SK-N-SH (cell line): ENCODE data around the gene MYO15A. TPM values are rescaled to one million over a fixed set of nuclear protein-coding genes. Genes with fewer than 3 reads are reported as not detected.

Experiments
- CTCF ChIA-PET: fragments of 300-600, 350-600 bp; formaldehyde crosslinking; extraction: SDS; loops from one replicate; lab custom pipeline; 2021; lab: Yijun Ruan, JAX
- POLR2A ChIA-PET: fragments of 350-600 bp; sonication (Branson Sonifier 250); formaldehyde crosslinking; extraction: SDS; loops from one replicate; lab custom pipeline; 2020; ENCODE audit warnings: antibody characterized with exemption, inconsistent platforms; lab: Yijun Ruan, JAX
- DNase-seq: peaks from one replicate; pipeline ENCODE4 v3.0.0; 2012
- H2AFZ ChIP-seq: fragments of 200-600 bp; sonication (generic); 2 replicates; pipeline ENCODE4 v1.8.1; 2016; ENCODE audit warnings: antibody characterized with exemption, mild to moderate bottlenecking, low read depth
- H3F3A ChIP-seq: fragments of 200-600 bp; sonication (generic); replicated peaks from 2 replicates; pipeline ENCODE3; 2016; ENCODE audit warnings: antibody characterized with exemption, mild to moderate bottlenecking; ENCODE audit not compliant: insufficient read depth
- H3K27ac ChIP-seq, 2 experiments: fragments of 200-500 bp in 1 of 2; fragments of 200-600 bp in 1 of 2; sonication (Bioruptor generic) in 1 of 2; sonication (generic), shearing (Covaris generic) in 1 of 2; 2 replicates each; pipeline versions ENCODE4 v1.5.1 to v1.6.1; 2014 to 2016; ENCODE audit warnings: low read depth in 2 of 2, inconsistent platforms in 1 of 2, low read length in 1 of 2, mild to moderate bottlenecking in 1 of 2, mixed read lengths in 1 of 2
- H3K27me3 ChIP-seq: fragments of 200-600 bp; sonication (generic), shearing (Covaris generic); 2 replicates; pipeline ENCODE4 v1.6.1; 2016; ENCODE audit warnings: mixed run types; ENCODE audit not compliant: insufficient read depth
- H3K36me3 ChIP-seq, 2 experiments: fragments of 200-500 bp in 1 of 2; fragments of 200-600 bp in 1 of 2; sonication (Bioruptor generic) in 1 of 2; sonication (generic) in 1 of 2; replicated peaks in 1 of 2; 2 replicates each; pipeline versions ENCODE3 to v1.5.1; 2014 to 2016; ENCODE audit warnings: low read length in 1 of 2, mild to moderate bottlenecking in 1 of 2; ENCODE audit not compliant: insufficient read depth in 2 of 2, control insufficient read depth in 1 of 2
- H3K4me1 ChIP-seq, 2 experiments: fragments of 200-500 bp in 1 of 2; fragments of 200-600 bp in 1 of 2; sonication (Bioruptor generic) in 1 of 2; sonication (generic), shearing (Covaris generic) in 1 of 2; 2 replicates each; pipeline versions ENCODE4 v1.5.1 to v1.6.1; 2014 to 2016; ENCODE audit warnings: low read depth in 1 of 2, low read length in 1 of 2, mixed run types in 1 of 2; ENCODE audit not compliant: insufficient read depth in 2 of 2, control insufficient read depth in 1 of 2
- H3K4me2 ChIP-seq: fragments of 200-600 bp; sonication (generic), shearing (Covaris generic); 2 replicates; pipeline ENCODE4 v1.6.1; 2017; ENCODE audit warnings: mixed run types
- H3K4me3 ChIP-seq, 2 experiments: fragments of 200-500 bp in 1 of 2; fragments of 200-600 bp in 1 of 2; sonication (Bioruptor generic) in 1 of 2; sonication (generic), shearing (Covaris generic) in 1 of 2; 2 replicates each; pipeline versions ENCODE4 v1.5.1 to v1.8.1; 2014 to 2016; ENCODE audit warnings: low read depth in 2 of 2, inconsistent platforms in 1 of 2, low read length in 1 of 2, mild to moderate bottlenecking in 1 of 2, mixed read lengths in 1 of 2, moderate library complexity in 1 of 2
- H3K79me2 ChIP-seq: fragments of 200-600 bp; sonication (generic); 2 replicates; pipeline ENCODE4 v1.8.1; 2017; ENCODE audit warnings: mild to moderate bottlenecking; ENCODE audit not compliant: insufficient read depth
- H3K9ac ChIP-seq: fragments of 200-600 bp; sonication (generic); 2 replicates; pipeline ENCODE4 v1.6.1; 2017; ENCODE audit warnings: mixed run types
- H3K9me2 ChIP-seq: fragments of 200-600 bp; sonication (generic); 2 replicates; pipeline ENCODE4 v1.6.1; 2017; ENCODE audit warnings: mixed run types
- H3K9me3 ChIP-seq: fragments of 200-600 bp; sonication (generic); 2 replicates; pipeline ENCODE4 v1.6.1; 2017; ENCODE audit warnings: mixed run types, mild to moderate bottlenecking, moderate library complexity
- H4K20me1 ChIP-seq: fragments of 200-600 bp; sonication (generic); 2 replicates; pipeline ENCODE4 v1.6.1; 2017; ENCODE audit warnings: mild to moderate bottlenecking, mixed run types; ENCODE audit not compliant: insufficient read depth
- CHD2 ChIP-seq: fragments of 150-350 bp; IDR thresholded peaks from 2 replicates; pipeline ENCODE4 v1.6.1; 2018; ENCODE audit warnings: low read length; ENCODE audit not compliant: partially characterized antibody
- CTCF ChIP-seq: fragments of 200-600 bp; sonication (generic); IDR thresholded peaks from 2 replicates; pipeline ENCODE4 v1.6.1; 2017; ENCODE audit warnings: antibody characterized with exemption, mild to moderate bottlenecking, moderate library complexity
- ELF1 ChIP-seq: IDR thresholded peaks from 2 replicates; pipeline ENCODE4 v1.4.0; 2012
- EP300 ChIP-seq, 2 experiments: IDR thresholded peaks; 2 replicates each; pipeline versions ENCODE4 v1.4.0 to v1.6.1; 2012; ENCODE audit warnings: borderline replicate concordance in 1 of 2, low read depth in 1 of 2, low read length in 1 of 2
- FOXM1 ChIP-seq: IDR thresholded peaks from 2 replicates; pipeline ENCODE4 v1.4.0; 2012; ENCODE audit warnings: low read depth, mild to moderate bottlenecking
- GABPA ChIP-seq: IDR thresholded peaks from 2 replicates; pipeline ENCODE4 v1.4.0; 2012; ENCODE audit warnings: low read depth, mild to moderate bottlenecking
- IRF3 ChIP-seq: fragments of 150-350 bp; IDR thresholded peaks from 2 replicates; pipeline ENCODE4 v1.6.1; 2016; ENCODE audit warnings: mild to moderate bottlenecking, low read depth, low read length
- JUND ChIP-seq: IDR thresholded peaks from 2 replicates; pipeline ENCODE4 v1.4.0; 2012
- MEF2A ChIP-seq: IDR thresholded peaks from 2 replicates; pipeline ENCODE4 v1.4.0; 2012; ENCODE audit warnings: low read depth, borderline replicate concordance
- MXI1 ChIP-seq: IDR thresholded peaks from 2 replicates; pipeline ENCODE4 v1.6.1; 2012; ENCODE audit warnings: mild to moderate bottlenecking, low read depth, low read length, improper control_type of control experiment
- NFIC ChIP-seq: IDR thresholded peaks from 2 replicates; pipeline ENCODE4 v1.4.0; 2012; ENCODE audit warnings: borderline replicate concordance
- POLR2AphosphoS5 ChIP-seq: IDR thresholded peaks from 2 replicates; pipeline ENCODE4 v1.6.1; 2012; ENCODE audit warnings: low read depth, low read length
- RAD21 ChIP-seq: IDR thresholded peaks from 2 replicates; pipeline ENCODE4 v1.6.1; 2012; ENCODE audit warnings: mild to moderate bottlenecking, low read length
- RFX5 ChIP-seq: IDR thresholded peaks from 2 replicates; pipeline ENCODE4 v1.6.1; 2012; ENCODE audit warnings: mild to moderate bottlenecking, improper control_type of control experiment, low read length
- RXRA ChIP-seq: IDR thresholded peaks from 2 replicates; pipeline ENCODE4 v1.4.0; 2012; ENCODE audit warnings: low read depth, mild to moderate bottlenecking, borderline replicate concordance
- TAF1 ChIP-seq: IDR thresholded peaks from 2 replicates; pipeline ENCODE4 v1.6.1; 2012; ENCODE audit warnings: low read depth, mild to moderate bottlenecking, low read length, moderate library complexity, borderline replicate concordance
- TEAD4 ChIP-seq: IDR thresholded peaks from 2 replicates; pipeline ENCODE4 v1.4.0; 2012; ENCODE audit warnings: mild to moderate bottlenecking, borderline replicate concordance; ENCODE audit not compliant: insufficient read depth
- USF1 ChIP-seq: IDR thresholded peaks from 2 replicates; pipeline ENCODE4 v1.4.0; 2012; ENCODE audit warnings: low read depth, borderline replicate concordance
- WGBS: methylation state at CpG from one replicate; pipeline ENCODE4 v1.1.6; 2017; ENCODE audit warnings: low lambda C conversion rate; 5-methylcytosine and 5-hydroxymethylcytosine counted together
- polyA plus RNA-seq, 3 experiments: library from polyadenylated mRNA; depleted of rRNA; stranded (reverse); fragments of >200 nt; gene quantifications; 2 replicates each; pipeline ENCODE4 v1.2.3, GENCODE V29; 2012
- TF ChIP-seq, protein P1 (sequence below): IDR thresholded peaks from 2 replicates; pipeline ENCODE4 v1.4.0; 2012; ENCODE audit warnings: low read depth
- TF ChIP-seq, protein P2 (sequence below): IDR thresholded peaks from 2 replicates; pipeline ENCODE4 v1.6.1; 2012; ENCODE audit warnings: mild to moderate bottlenecking, low read depth, low read length, moderate library complexity

Gene MYO15A
- polyA plus RNA-seq, 1 of the 3 experiments (the other 2 are of a cell fraction): 0.43 TPM

DNA sequence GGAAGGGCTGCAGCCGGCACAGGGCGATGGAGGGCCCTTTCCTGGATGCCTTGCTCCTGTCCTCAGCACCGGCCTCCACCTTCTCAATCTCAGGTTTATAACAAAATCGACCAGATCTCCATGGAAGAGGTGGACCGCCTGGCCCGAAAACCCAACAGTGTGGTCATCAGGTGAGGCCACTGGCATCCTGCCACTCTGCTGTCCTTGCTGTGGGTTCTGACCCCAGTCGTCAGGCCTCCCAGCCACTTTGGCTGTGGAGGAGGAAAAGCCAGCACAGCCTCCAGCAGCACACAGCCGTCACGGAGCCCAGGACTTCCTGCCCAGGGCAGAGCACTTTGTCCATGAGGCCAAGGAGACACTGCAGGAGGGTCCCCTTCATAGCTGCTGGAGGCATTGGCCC is 6.7 kb upstream of the MYO15A start:
- Histone ChIP-seq H3K27me3 (no peaks in the 10 kb centered on the region), H3K4me1 (peaks cover 0 to 62% of the 10 kb centered on the region in 2 experiments; a peak in 2 of 4 replicates), H2AFZ (no peak overlapping the region), H3K79me2 (no peaks in the 10 kb centered on the region), H3K9me2 (no peaks in the 10 kb centered on the region), H3K4me2 (no peak overlapping the region), H3K4me3 (no peak overlapping the region), H3K27ac (no peak overlapping the region; a peak in 1 of 4 replicates), H3K9ac (no peak overlapping the region), H3F3A (no peaks in the 10 kb centered on the region), H3K9me3 (no peaks in the 10 kb centered on the region)
- CTCF ChIA-PET: no interaction called here
- POLR2A ChIA-PET: no interaction called here
- WGBS: 90% methylated on average over 6 of the region's 9 CpGs
- TF ChIP-seq RFX5 (no peak), ELF1 (no peak), RAD21 (no peak)
- TF ChIP-seq, all 33 proteins: peak for 0
- peaks cover 0 to 49% of the 10 kb centered on the region in 2 experiments for H3K36me3 ChIP-seq
- DNase-seq: no peak
- H4K20me1 ChIP-seq: 0 out of 2 replicates have a peak, but pooled peaks cover 4% of the 10 kb centered on the region

- Histone ChIP-seq H3K9me3 (no peaks in the 10 kb centered on the region), H4K20me1 (0 out of 2 replicates have a peak, but pooled peaks cover 4% of the 10 kb centered on the region), H3K9ac (no peak overlapping the region), H3K4me1 (peaks cover 0 to 63% of the 10 kb centered on the region in 2 experiments; a peak in 2 of 4 replicates), H3K27ac (no peak overlapping the region), H3K79me2 (no peaks in the 10 kb centered on the region), H3K9me2 (no peaks in the 10 kb centered on the region), H3K4me3 (no peak overlapping the region), H3K36me3 (peaks cover 0 to 41% of the 10 kb centered on the region in 2 experiments), H2AFZ (no peak overlapping the region), H3F3A (no peaks in the 10 kb centered on the region), H3K27me3 (no peaks in the 10 kb centered on the region), H3K4me2 (no peak overlapping the region)
- TF ChIP-seq MEF2A: no peak
- no peak for TF ChIP-seq MXI1
- no peak for TF ChIP-seq TAF1
- TF ChIP-seq JUND: no peak
- TF ChIP-seq EP300 (IDR thresholded peaks at IDR 0.05; ENCODE audit: borderline replicate concordance in 1 of 2, low read depth in 1 of 2, low read length in 1 of 2): no peak
- TF ChIP-seq, protein P1, sequence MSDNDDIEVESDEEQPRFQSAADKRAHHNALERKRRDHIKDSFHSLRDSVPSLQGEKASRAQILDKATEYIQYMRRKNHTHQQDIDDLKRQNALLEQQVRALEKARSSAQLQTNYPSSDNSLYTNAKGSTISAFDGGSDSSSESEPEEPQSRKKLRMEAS: no peak
- no peak for TF ChIP-seq IRF3
- TF ChIP-seq RAD21: no peak
- no peak for TF ChIP-seq FOXM1
- no peak for TF ChIP-seq NFIC
- TF ChIP-seq RXRA: no peak
- no peak for TF ChIP-seq TEAD4
- no peak for TF ChIP-seq USF1
- TF ChIP-seq CHD2: no peak
- TF ChIP-seq, protein P2, sequence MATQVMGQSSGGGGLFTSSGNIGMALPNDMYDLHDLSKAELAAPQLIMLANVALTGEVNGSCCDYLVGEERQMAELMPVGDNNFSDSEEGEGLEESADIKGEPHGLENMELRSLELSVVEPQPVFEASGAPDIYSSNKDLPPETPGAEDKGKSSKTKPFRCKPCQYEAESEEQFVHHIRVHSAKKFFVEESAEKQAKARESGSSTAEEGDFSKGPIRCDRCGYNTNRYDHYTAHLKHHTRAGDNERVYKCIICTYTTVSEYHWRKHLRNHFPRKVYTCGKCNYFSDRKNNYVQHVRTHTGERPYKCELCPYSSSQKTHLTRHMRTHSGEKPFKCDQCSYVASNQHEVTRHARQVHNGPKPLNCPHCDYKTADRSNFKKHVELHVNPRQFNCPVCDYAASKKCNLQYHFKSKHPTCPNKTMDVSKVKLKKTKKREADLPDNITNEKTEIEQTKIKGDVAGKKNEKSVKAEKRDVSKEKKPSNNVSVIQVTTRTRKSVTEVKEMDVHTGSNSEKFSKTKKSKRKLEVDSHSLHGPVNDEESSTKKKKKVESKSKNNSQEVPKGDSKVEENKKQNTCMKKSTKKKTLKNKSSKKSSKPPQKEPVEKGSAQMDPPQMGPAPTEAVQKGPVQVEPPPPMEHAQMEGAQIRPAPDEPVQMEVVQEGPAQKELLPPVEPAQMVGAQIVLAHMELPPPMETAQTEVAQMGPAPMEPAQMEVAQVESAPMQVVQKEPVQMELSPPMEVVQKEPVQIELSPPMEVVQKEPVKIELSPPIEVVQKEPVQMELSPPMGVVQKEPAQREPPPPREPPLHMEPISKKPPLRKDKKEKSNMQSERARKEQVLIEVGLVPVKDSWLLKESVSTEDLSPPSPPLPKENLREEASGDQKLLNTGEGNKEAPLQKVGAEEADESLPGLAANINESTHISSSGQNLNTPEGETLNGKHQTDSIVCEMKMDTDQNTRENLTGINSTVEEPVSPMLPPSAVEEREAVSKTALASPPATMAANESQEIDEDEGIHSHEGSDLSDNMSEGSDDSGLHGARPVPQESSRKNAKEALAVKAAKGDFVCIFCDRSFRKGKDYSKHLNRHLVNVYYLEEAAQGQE: no peak
- no peak for TF ChIP-seq GABPA
- TF ChIP-seq CTCF: no peak
- TF ChIP-seq POLR2AphosphoS5: no peak
- WGBS: 95% methylated on average over 3 of the region's 3 CpGs
- ChIA-PET CTCF (interaction anchor here (1.2 kb wide), 1 partner anchor 39 kb away, joined by 4 read pairs; no protein-coding TSS in a partner anchor), POLR2A (no interaction called here)
- peak; percentile 4 for DNase-seq
These were observed 5.9 kb upstream of the MYO15A start for GRCh38 chr17:18102640-18103039.
